MM.1S (cell line): ENCODE data around the gene RAD54L.

ENCODE experiments used
- CTCF ChIP-seq: fragments of 300-600 bp; sonication (generic); IDR thresholded peaks from 2 replicates; pipeline ENCODE4 v1.5.1; 2016; ENCODE audit warnings: antibody characterized with exemption, low read length, mixed read lengths
- EZH2phosphoT487 ChIP-seq: fragments of 300-600 bp; sonication (generic); IDR thresholded peaks from 2 replicates; pipeline ENCODE4 v1.6.1; 2018; ENCODE audit warnings: antibody characterized with exemption, low read length

GRCh38 chr1:46242918-46243317, 4.6 kb upstream of the RAD54L start:
- TF ChIP-seq CTCF (no peak), EZH2phosphoT487 (no peak)
